IPS-20b (cell line): Measurements from ENCODE around the gene ANKRD37.

Experiments used
- H3K27ac ChIP-seq: one replicate; pipeline ENCODE4 v1.5.1; 2013; ENCODE audit warnings: low read length
- H3K27me3 ChIP-seq: 2 replicates; pipeline ENCODE4 v1.6.1; 2013; ENCODE audit warnings: mild to moderate bottlenecking, low read length, inconsistent platforms; ENCODE audit not compliant: insufficient read depth
- H3K36me3 ChIP-seq: 2 replicates; pipeline ENCODE4 v1.6.1; 2013; ENCODE audit warnings: low read depth, mild to moderate bottlenecking, inconsistent platforms, low read length, moderate library complexity; ENCODE audit not compliant: insufficient read depth
- H3K4me1 ChIP-seq: 2 replicates; pipeline ENCODE4 v1.6.1; 2013; ENCODE audit warnings: mild to moderate bottlenecking, control low read depth, inconsistent platforms, low read length, moderate library complexity; ENCODE audit not compliant: insufficient read depth
- H3K4me3 ChIP-seq: 2 replicates; pipeline ENCODE4 v1.5.1; 2013; ENCODE audit warnings: mild to moderate bottlenecking, low read length, inconsistent platforms
- H3K9ac ChIP-seq: 2 replicates; pipeline ENCODE4 v1.6.1; 2013; ENCODE audit warnings: low read depth, mild to moderate bottlenecking, inconsistent platforms, low read length, moderate library complexity
- H3K9me3 ChIP-seq: 2 replicates; pipeline ENCODE4 v1.6.1; 2013; ENCODE audit warnings: mild to moderate bottlenecking, low read depth, low read length, inconsistent platforms; ENCODE audit not compliant: insufficient read depth

Gene ANKRD37, protein sequence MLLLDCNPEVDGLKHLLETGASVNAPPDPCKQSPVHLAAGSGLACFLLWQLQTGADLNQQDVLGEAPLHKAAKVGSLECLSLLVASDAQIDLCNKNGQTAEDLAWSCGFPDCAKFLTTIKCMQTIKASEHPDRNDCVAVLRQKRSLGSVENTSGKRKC

DNA sequence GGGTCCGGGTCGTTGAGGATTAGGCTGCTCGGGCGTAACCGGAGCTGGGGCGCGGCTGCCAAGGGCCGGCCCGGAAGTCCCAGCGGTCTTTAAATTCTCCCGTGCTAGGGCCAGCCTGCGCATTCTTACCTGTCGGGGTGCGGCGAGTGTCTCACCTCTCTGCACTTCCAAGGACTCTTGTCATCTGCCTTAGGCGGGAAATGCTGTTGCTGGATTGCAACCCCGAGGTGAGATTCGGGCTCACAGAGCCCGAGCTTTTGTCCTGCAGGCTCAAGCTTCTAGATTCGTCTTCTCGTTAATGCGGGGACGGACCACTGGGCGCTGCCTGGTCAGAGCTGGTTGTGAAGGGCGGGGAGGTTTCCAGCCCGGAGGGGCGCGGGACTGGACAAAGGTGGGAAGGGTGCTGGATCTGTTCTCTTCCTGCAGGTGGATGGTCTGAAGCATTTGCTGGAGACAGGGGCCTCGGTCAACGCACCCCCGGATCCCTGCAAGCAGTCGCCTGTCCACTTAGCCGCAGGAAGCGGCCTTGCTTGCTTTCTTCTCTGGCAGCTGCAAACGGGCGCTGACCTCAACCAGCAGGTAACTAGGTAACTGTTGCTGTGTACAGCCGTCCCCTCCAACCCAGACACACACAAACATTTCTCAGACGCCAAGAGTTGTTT lies at the start of gene ANKRD37:
ANKRD37 (plus strand) TSS at position 118 of the 662 bp plus-strand sequence; CDS start at position 201, 83 bp downstream.
- Histone ChIP-seq H3K27ac (no peak within 1 kb of the TSS), H3K4me3 (peak within 1 kb of the TSS; percentile 86), H3K9ac (peak within 1 kb of the TSS; percentile 74), H3K4me1 (no peaks in the 10 kb centered on the region; the same call in 1 of the 2 replicates), H3K36me3 (peaks cover 32% of the 10 kb centered on the region), H3K9me3 (no peaks in the 10 kb centered on the region), H3K27me3 (peaks cover 11% of the 10 kb centered on the region; the same call in 1 of the 2 replicates)

GRCh38 chr4:185346975-185347601 lies 49.6 kb upstream of the ANKRD37 start:
- Histone ChIP-seq H3K9me3 (no peaks in the 10 kb centered on the region), H3K36me3 (peaks cover 31% of the 10 kb centered on the region; the same call in 1 of the 2 replicates), H3K27me3 (no peaks in the 10 kb centered on the region), H3K4me3 (no peak overlapping the region), H3K9ac (no peak overlapping the region), H3K4me1 (no peaks in the 10 kb centered on the region; the same call in none of the 2 replicates), H3K27ac (no peak overlapping the region)

- H3K4me1 ChIP-seq: no peaks in the 10 kb centered on the region; the same call in 1 of the 2 replicates
- no peak overlapping the region for H3K4me3 ChIP-seq
- H3K9ac ChIP-seq: no peak overlapping the region
- no peaks in the 10 kb centered on the region for H3K27me3 ChIP-seq
- no peak overlapping the region for H3K27ac ChIP-seq
- no peaks in the 10 kb centered on the region for H3K9me3 ChIP-seq
- peaks cover 19% of the 10 kb centered on the region; the same call in 1 of the 2 replicates for H3K36me3 ChIP-seq
These were observed 45.0 kb upstream of the ANKRD37 start for GRCh38 chr4:185351691-185352090.

- H3K36me3 ChIP-seq: peaks cover 14% of the 10 kb centered on the region; the same call in 1 of the 2 replicates
- H3K27ac ChIP-seq: no peak overlapping the region
- H3K9ac ChIP-seq: no peak overlapping the region
- no peak overlapping the region for H3K4me3 ChIP-seq
- no peaks in the 10 kb centered on the region for H3K27me3 ChIP-seq
- H3K4me1 ChIP-seq: no peaks in the 10 kb centered on the region; the same call in 1 of the 2 replicates
- no peaks in the 10 kb centered on the region for H3K9me3 ChIP-seq
These were observed 44.4 kb upstream of the ANKRD37 start for GRCh38 chr4:185352202-185352601.

GRCh38 chr4:185352741-185353140 lies 43.9 kb upstream of the ANKRD37 start:
- Histone ChIP-seq H3K9ac (no peak overlapping the region), H3K4me1 (no peaks in the 10 kb centered on the region; the same call in 1 of the 2 replicates), H3K9me3 (no peaks in the 10 kb centered on the region), H3K27ac (no peak overlapping the region), H3K27me3 (no peaks in the 10 kb centered on the region), H3K4me3 (no peak overlapping the region), H3K36me3 (peaks cover 12% of the 10 kb centered on the region; the same call in 1 of the 2 replicates)

- Histone ChIP-seq H3K9ac (no peak overlapping the region), H3K4me1 (peaks cover 4% of the 10 kb centered on the region; the same call in 1 of the 2 replicates), H3K27me3 (no peaks in the 10 kb centered on the region), H3K9me3 (no peaks in the 10 kb centered on the region), H3K4me3 (no peak overlapping the region), H3K27ac (no peak overlapping the region), H3K36me3 (no peaks in the 10 kb centered on the region)
These were observed 39.4 kb upstream of the ANKRD37 start for GRCh38 chr4:185357211-185357610.

DNA sequence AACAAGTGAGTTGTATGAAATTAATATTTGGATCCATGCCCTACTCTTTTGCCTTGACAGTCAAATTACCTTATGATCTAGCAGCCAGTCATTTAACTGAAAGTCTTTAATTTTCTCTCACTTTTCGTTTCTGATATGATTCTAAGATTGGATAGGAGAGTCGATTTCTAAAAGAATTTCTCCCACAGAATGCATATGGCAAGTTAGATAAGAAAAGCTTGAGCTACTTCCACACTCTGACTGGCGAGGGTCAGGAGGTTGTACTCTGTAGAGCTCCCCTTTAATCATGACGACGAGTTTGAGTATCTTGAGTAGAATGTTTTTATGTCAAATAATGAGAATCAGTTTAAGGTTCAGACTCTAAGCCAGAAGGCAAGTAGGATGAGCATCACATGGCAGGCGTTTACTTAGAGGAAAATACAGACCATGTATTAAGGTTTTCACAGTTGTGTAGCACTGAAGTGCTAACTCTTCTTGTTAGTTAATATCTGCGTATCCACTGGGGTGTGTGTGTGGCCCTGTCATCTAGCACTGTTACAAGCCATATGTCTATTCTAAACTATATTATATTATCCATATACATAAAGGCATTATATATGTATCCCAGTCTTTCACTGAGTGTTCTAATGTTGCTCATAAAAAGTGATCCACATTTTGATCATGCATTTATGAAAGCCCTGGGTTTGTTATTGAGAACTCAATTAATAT lies 38.8 kb upstream of the ANKRD37 start:
- H3K4me1 ChIP-seq: peaks cover 4% of the 10 kb centered on the region; the same call in 1 of the 2 replicates

GRCh38 chr4:185358514-185358913 lies 38.1 kb upstream of the ANKRD37 start:
- H3K9me3 ChIP-seq: no peaks in the 10 kb centered on the region
- H3K9ac ChIP-seq: no peak overlapping the region
- H3K27me3 ChIP-seq: no peaks in the 10 kb centered on the region
- H3K4me1 ChIP-seq: peaks cover 4% of the 10 kb centered on the region; the same call in 1 of the 2 replicates
- H3K27ac ChIP-seq: no peak overlapping the region
- H3K36me3 ChIP-seq: no peaks in the 10 kb centered on the region
- no peak overlapping the region for H3K4me3 ChIP-seq

More for the DNA sequence above, 38.8 kb upstream of the ANKRD37 start:
- Histone ChIP-seq H3K9ac (no peak overlapping the region), H3K9me3 (no peaks in the 10 kb centered on the region), H3K36me3 (no peaks in the 10 kb centered on the region), H3K27me3 (no peaks in the 10 kb centered on the region), H3K4me3 (no peak overlapping the region), H3K27ac (no peak overlapping the region)

- Histone ChIP-seq H3K9me3 (no peaks in the 10 kb centered on the region), H3K4me3 (no peak overlapping the region), H3K27me3 (no peaks in the 10 kb centered on the region), H3K36me3 (no peaks in the 10 kb centered on the region), H3K9ac (no peak overlapping the region), H3K4me1 (peaks cover 4% of the 10 kb centered on the region; the same call in 1 of the 2 replicates), H3K27ac (no peak overlapping the region)
These were observed 37.7 kb upstream of the ANKRD37 start for GRCh38 chr4:185358959-185359358.

DNA sequence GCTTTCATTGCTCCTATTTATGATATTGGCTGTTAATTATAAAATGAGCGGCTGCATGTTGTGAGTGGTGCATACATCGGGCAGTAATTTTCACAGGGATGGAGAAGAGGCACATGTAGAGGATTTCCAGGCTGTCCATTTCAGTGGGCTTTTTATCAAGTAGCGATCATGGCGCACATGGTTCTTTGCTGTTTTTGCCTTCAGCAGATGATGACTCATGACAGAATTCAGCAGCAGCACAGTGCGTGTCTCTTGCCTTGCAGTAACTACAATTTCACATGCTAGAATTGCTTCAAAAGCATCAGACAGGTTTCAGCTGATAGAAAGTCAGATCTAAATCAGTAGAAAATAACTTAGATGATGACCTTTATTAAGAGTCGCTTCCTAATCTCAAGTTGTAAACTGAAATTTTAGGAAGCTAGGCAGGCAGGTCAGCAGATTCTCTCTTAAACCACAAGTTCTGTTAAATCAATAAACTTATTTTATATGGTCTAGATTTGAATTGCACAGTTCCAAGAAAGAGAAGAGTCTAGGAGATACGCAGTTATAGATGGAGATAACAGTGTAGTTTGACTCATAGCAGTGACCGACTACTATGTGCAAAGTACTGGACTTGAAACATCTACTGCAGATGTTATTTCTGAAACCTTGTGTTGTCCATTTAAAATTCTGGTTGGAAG lies 36.7 kb upstream of the ANKRD37 start:
- H3K4me3 ChIP-seq: no peak overlapping the region

DNA sequence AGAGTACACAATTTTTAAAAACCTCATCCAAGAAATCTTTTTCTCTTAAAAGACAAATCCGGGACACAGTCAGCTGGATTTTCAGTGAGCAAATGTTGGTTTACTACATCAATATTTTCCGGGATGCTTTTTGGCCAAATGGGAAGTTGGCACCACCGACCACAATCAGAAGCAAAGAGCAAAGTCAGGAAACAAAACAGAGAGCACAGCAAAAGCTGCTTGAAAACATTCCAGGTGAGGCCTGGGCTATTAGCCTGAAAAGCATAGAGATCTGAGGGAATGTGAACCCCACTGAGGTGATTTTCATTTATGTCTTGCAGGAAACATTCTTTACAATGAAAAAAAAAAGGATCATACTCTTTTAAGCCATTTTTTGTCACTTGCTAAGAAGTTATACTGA lies 34.8 kb upstream of the ANKRD37 start:
- H3K27ac ChIP-seq: no peak overlapping the region
- no peaks in the 10 kb centered on the region for H3K27me3 ChIP-seq
- peaks cover 4% of the 10 kb centered on the region; the same call in 1 of the 2 replicates for H3K4me1 ChIP-seq
- no peaks in the 10 kb centered on the region for H3K9me3 ChIP-seq
- no peaks in the 10 kb centered on the region for H3K36me3 ChIP-seq
- no peak overlapping the region for H3K9ac ChIP-seq
- H3K4me3 ChIP-seq: no peak overlapping the region

More for the DNA sequence above, 36.7 kb upstream of the ANKRD37 start:
- Histone ChIP-seq H3K27me3 (no peaks in the 10 kb centered on the region), H3K9ac (no peak overlapping the region), H3K9me3 (no peaks in the 10 kb centered on the region), H3K27ac (no peak overlapping the region), H3K4me1 (peaks cover 4% of the 10 kb centered on the region; the same call in 1 of the 2 replicates), H3K36me3 (no peaks in the 10 kb centered on the region)
